H9 (cell line): Measurements from ENCODE around the gene RNU1-1. TPM values are rescaled to one million over a fixed set of nuclear protein-coding genes. Genes with fewer than 3 reads are reported as not detected.
"Not testable (repeated sequence)": the region's sequence is repeated elsewhere in the genome, so short reads cannot be mapped to it uniquely, and the experiment has no call there.

Source experiments
- DNase-seq: peaks from one replicate; pipeline ENCODE4 v3.0.0-alpha.2; 2017
- H2AFZ ChIP-seq: one replicate; pipeline ENCODE4 v1.6.1; 2013; ENCODE audit warnings: mild to moderate bottlenecking, low read length, control low read depth, moderate library complexity
- H2AK5ac ChIP-seq: 2 replicates; pipeline ENCODE4 v1.6.1; 2013; ENCODE audit warnings: low read length, control low read depth, mixed read lengths; ENCODE audit not compliant: insufficient read length
- H2BK120ac ChIP-seq: one replicate; pipeline ENCODE4 v1.6.1; 2013; ENCODE audit warnings: low read depth, mild to moderate bottlenecking, low read length, control low read depth, inconsistent platforms; ENCODE audit not compliant: poor library complexity, severe bottlenecking
- H2BK12ac ChIP-seq: 2 replicates; pipeline ENCODE4 v1.6.1; 2013; ENCODE audit warnings: low read length, control low read depth, mixed read lengths, low read depth; ENCODE audit not compliant: insufficient read length
- H2BK15ac ChIP-seq: 2 replicates; pipeline ENCODE4 v1.6.1; 2013; ENCODE audit warnings: low read depth, low read length, control low read depth
- H2BK20ac ChIP-seq: one replicate; pipeline ENCODE4 v1.6.1; 2013; ENCODE audit warnings: low read depth, mild to moderate bottlenecking, low read length, control low read depth, inconsistent platforms; ENCODE audit not compliant: poor library complexity, severe bottlenecking
- H2BK5ac ChIP-seq: 2 replicates; pipeline ENCODE4 v1.6.1; 2013; ENCODE audit warnings: low read length, control low read depth, mixed read lengths; ENCODE audit not compliant: insufficient read length
- H3K14ac ChIP-seq: 2 replicates; pipeline ENCODE4 v1.6.1; 2013; ENCODE audit warnings: low read length, control low read depth; ENCODE audit not compliant: insufficient read depth
- H3K18ac ChIP-seq: 2 replicates; pipeline ENCODE4 v1.6.1; 2013; ENCODE audit warnings: low read depth, mild to moderate bottlenecking, mixed read lengths, low read length, control low read depth; ENCODE audit not compliant: insufficient read length
- H3K23ac ChIP-seq: 2 replicates; pipeline ENCODE4 v1.6.1; 2013; ENCODE audit warnings: low read length, control low read depth, mixed read lengths, low read depth; ENCODE audit not compliant: insufficient read length
- H3K23me2 ChIP-seq: 2 replicates; pipeline ENCODE4 v1.6.1; 2013; ENCODE audit warnings: low read depth, mild to moderate bottlenecking, mixed read lengths, low read length, control low read depth; ENCODE audit not compliant: insufficient read length, poor library complexity, severe bottlenecking
- H3K27ac ChIP-seq: 2 replicates; pipeline ENCODE4 v1.5.1; 2013; ENCODE audit warnings: low read length, control low read depth, mixed read lengths, low read depth; ENCODE audit not compliant: insufficient read length
- H3K27me3 ChIP-seq: 2 replicates; pipeline ENCODE4 v1.6.1; 2013; ENCODE audit warnings: low read length, control low read depth, inconsistent platforms; ENCODE audit not compliant: insufficient read depth
- H3K4ac ChIP-seq: 2 replicates; pipeline ENCODE4 v1.6.1; 2013; ENCODE audit warnings: low read depth, mild to moderate bottlenecking, control low read depth, inconsistent platforms, low read length, moderate library complexity
- H3K4me1 ChIP-seq: 2 replicates; pipeline ENCODE4 v1.6.1; 2013; ENCODE audit warnings: low read length, control low read depth, inconsistent platforms; ENCODE audit not compliant: insufficient read depth
- H3K4me2 ChIP-seq: 2 replicates; pipeline ENCODE4 v1.6.1; 2013; ENCODE audit warnings: low read length, control low read depth, mixed read lengths; ENCODE audit not compliant: insufficient read length, insufficient read depth
- H3K56ac ChIP-seq: 2 replicates; pipeline ENCODE4 v1.6.1; 2013; ENCODE audit warnings: low read depth, mild to moderate bottlenecking, mixed read lengths, low read length, control low read depth; ENCODE audit not compliant: insufficient read length
- H3K79me1 ChIP-seq: 2 replicates; pipeline ENCODE4 v1.6.1; 2013; ENCODE audit warnings: low read depth, mild to moderate bottlenecking, moderate library complexity, low read length, control low read depth, inconsistent platforms; ENCODE audit not compliant: insufficient read depth, poor library complexity, severe bottlenecking
- H3K79me2 ChIP-seq: 2 replicates; pipeline ENCODE4 v1.6.1; 2013; ENCODE audit warnings: low read length, control low read depth, inconsistent platforms; ENCODE audit not compliant: insufficient read depth
- H3K9ac ChIP-seq: 2 replicates; pipeline ENCODE4 v1.6.1; 2013; ENCODE audit warnings: low read length, control low read depth, mixed read lengths; ENCODE audit not compliant: insufficient read length; ENCODE audit errors: extremely low read depth
- H3K9me3 ChIP-seq: one replicate; pipeline ENCODE4 v1.6.1; 2013; ENCODE audit warnings: low read depth, low read length, inconsistent platforms; ENCODE audit not compliant: control insufficient read depth
- H3T11ph ChIP-seq: one replicate; pipeline ENCODE4 v1.6.1; 2013; ENCODE audit warnings: mild to moderate bottlenecking, low read length, control low read depth, inconsistent platforms
- H4K20me1 ChIP-seq: one replicate; pipeline ENCODE4 v1.6.1; 2013; ENCODE audit not compliant: control insufficient read depth, insufficient read length, insufficient read depth
- H4K5ac ChIP-seq: 2 replicates; pipeline ENCODE4 v1.6.1; 2013; ENCODE audit warnings: low read depth, mild to moderate bottlenecking, mixed read lengths, low read length, control low read depth; ENCODE audit not compliant: insufficient read length
- H4K8ac ChIP-seq: replicated peaks from 2 replicates; pipeline ENCODE4 v1.6.1; 2013; ENCODE audit warnings: low read length, control low read depth, mixed read lengths, low read depth; ENCODE audit not compliant: insufficient read length
- H4K91ac ChIP-seq: 2 replicates; pipeline ENCODE4 v1.6.1; 2013; ENCODE audit warnings: low read depth, mild to moderate bottlenecking, moderate library complexity, mixed read lengths, low read length, control low read depth; ENCODE audit not compliant: insufficient read length
- H3K27ac Mint-ChIP-seq, 3 experiments: 2 replicates in 2 of 3; 3 replicates in 1 of 3; pipeline ENCODE4 v1.8.0; 2020 to 2021; ENCODE audit warnings: mixed read lengths in 3 of 3, mild to moderate bottlenecking in 1 of 3, moderate library complexity in 1 of 3
- H3K27me3 Mint-ChIP-seq: 2 replicates; pipeline ENCODE4 v1.8.0; 2021; ENCODE audit warnings: low read depth, mild to moderate bottlenecking, moderate library complexity, mixed read lengths
- H3K36me3 Mint-ChIP-seq, 3 experiments: 2 replicates in 2 of 3; 3 replicates in 1 of 3; pipeline ENCODE4 v1.8.0; 2020 to 2021; ENCODE audit warnings: low read depth in 3 of 3, mixed read lengths in 3 of 3; ENCODE audit not compliant: insufficient read depth in 1 of 3
- H3K4me1 Mint-ChIP-seq, 2 experiments: 2 replicates each; pipeline ENCODE4 v1.8.0; 2020; ENCODE audit warnings: mixed read lengths in 2 of 2
- H3K4me3 Mint-ChIP-seq, 2 experiments: 2 replicates in 1 of 2; 3 replicates in 1 of 2; pipeline ENCODE4 v1.8.0; 2020 to 2021; ENCODE audit warnings: mild to moderate bottlenecking in 2 of 2, mixed read lengths in 2 of 2, moderate library complexity in 1 of 2
- H3K9me3 Mint-ChIP-seq, 2 experiments: 2 replicates in 1 of 2; 3 replicates in 1 of 2; pipeline ENCODE4 v1.8.0; 2020; ENCODE audit warnings: mild to moderate bottlenecking in 2 of 2, mixed read lengths in 2 of 2, moderate library complexity in 1 of 2
- CTCF ChIP-seq: fragments of 200-600 bp; sonication (generic); conservative IDR thresholded peaks from 3 replicates; pipeline ENCODE4 v1.8.0; 2021; ENCODE audit warnings: antibody characterized with exemption, mild to moderate bottlenecking
- WGBS: extraction: QIAGEN DNeasy Blood & Tissue Kit; methylation state at CpG from one replicate; pipeline ENCODE4 v1.1.7; 2013; ENCODE audit warnings: missing lambda C conversion rate, low lambda C conversion rate, mixed read lengths; ENCODE audit not compliant: insufficient read length; ENCODE audit errors: extremely low coverage; 5-methylcytosine and 5-hydroxymethylcytosine counted together
- total RNA-seq: library from RNA; stranded (reverse); gene quantifications from 2 replicates; pipeline ENCODE4 v1.2.1, GENCODE V29; 2021

Gene RNU1-1
- total RNA-seq, 1 experiment from 2014 or later = 2,051 TPM

- not testable (repeated sequence) for H2BK20ac ChIP-seq, H2AFZ ChIP-seq, H3K4me1 ChIP-seq, H2BK5ac ChIP-seq, H3K9ac ChIP-seq, H4K20me1 ChIP-seq, H3K9me3 ChIP-seq, H3K18ac ChIP-seq, H3K27ac Mint-ChIP-seq, H3K27me3 ChIP-seq, H4K91ac ChIP-seq, H3K79me2 ChIP-seq, H3K23me2 ChIP-seq, H3K56ac ChIP-seq, H3K27me3 Mint-ChIP-seq, H4K8ac ChIP-seq, H3K23ac ChIP-seq, H2BK15ac ChIP-seq, H3K4ac ChIP-seq, H3T11ph ChIP-seq, DNase-seq, H3K9me3 Mint-ChIP-seq, H3K14ac ChIP-seq, H3K36me3 Mint-ChIP-seq, H2BK120ac ChIP-seq, H3K79me1 ChIP-seq, H2BK12ac ChIP-seq, H3K27ac ChIP-seq, H4K5ac ChIP-seq, H2AK5ac ChIP-seq, H3K4me2 ChIP-seq
- WGBS = no CpG with 5 or more reads among the region's 5 CpGs
- peak; percentile 20; the same call in 1 of the 3 replicates for TF ChIP-seq CTCF
- H3K4me1 Mint-ChIP-seq = peaks cover 13 to 19% of the 10 kb centered on the region in 2 experiments
- peak overlapping the region; percentile 76 to 85; a peak in 4 of 5 replicates for H3K4me3 Mint-ChIP-seq
Observed at GRCh38 chr1:16497474-16497904, 16.6 kb downstream of the RNU1-1 start.

GRCh38 chr1:16493731-16494130, 20.4 kb downstream of the RNU1-1 start:
- H3K4ac ChIP-seq, H3K27ac ChIP-seq, H4K8ac ChIP-seq, H3K79me1 ChIP-seq, H3K27me3 ChIP-seq, H4K20me1 ChIP-seq, H3K9ac ChIP-seq, H3K23ac ChIP-seq, H3K79me2 ChIP-seq, H2BK20ac ChIP-seq, H2BK12ac ChIP-seq, H4K91ac ChIP-seq, H2BK5ac ChIP-seq, H3K4me1 ChIP-seq, H2BK15ac ChIP-seq, H3K23me2 ChIP-seq, H3K9me3 Mint-ChIP-seq, H2AFZ ChIP-seq, H3K14ac ChIP-seq, H2BK120ac ChIP-seq, H3K56ac ChIP-seq, DNase-seq, H3K9me3 ChIP-seq, H3K27me3 Mint-ChIP-seq, H3T11ph ChIP-seq, H2AK5ac ChIP-seq, H4K5ac ChIP-seq, H3K18ac ChIP-seq, H3K4me2 ChIP-seq: not testable (repeated sequence)
- WGBS = no CpG with 5 or more reads among the region's 9 CpGs
- peak overlapping the region in 2 of 3 experiments; percentile 2 to 26; a peak in 2 of 7 replicates for H3K27ac Mint-ChIP-seq
- H3K36me3 Mint-ChIP-seq = peaks cover 0 to 10% (median 5%) of the 10 kb centered on the region in 3 experiments; a peak in 6 of 7 replicates
- H3K4me3 Mint-ChIP-seq = peak overlapping the region in 1 of 2 experiments; percentile 21; a peak in 1 of 5 replicates
- H3K4me1 Mint-ChIP-seq = peaks cover 18 to 28% of the 10 kb centered on the region in 2 experiments
